Mononuclear cell (primary cell): ENCODE data around the gene BECN2. TPM values are rescaled to one million over a fixed set of nuclear protein-coding genes. Genes with fewer than 3 reads are reported as not detected.

Experiments
- H3K27me3 ChIP-seq: 2 replicates; pipeline ENCODE4 v1.6.0; 2011; ENCODE audit warnings: low read length, control low read depth; ENCODE audit not compliant: insufficient read depth
- H3K4me1 ChIP-seq: 2 replicates; pipeline ENCODE4 v1.5.1; 2011; ENCODE audit warnings: mild to moderate bottlenecking, low read length, control low read depth; ENCODE audit not compliant: insufficient read depth
- H3K4me3 ChIP-seq: 2 replicates; pipeline ENCODE4 v1.5.1; 2011; ENCODE audit warnings: mild to moderate bottlenecking, low read length, moderate library complexity
- H3K9me3 ChIP-seq: 2 replicates; pipeline ENCODE4 v1.5.1; 2011; ENCODE audit warnings: low read depth, mild to moderate bottlenecking, control low read depth, low read length
- total RNA-seq: library from RNA; depleted of rRNA; stranded (reverse); fragments of >200 nt; gene quantifications from one replicate; pipeline ENCODE4 v1.2.3, GENCODE V29; 2012

BECN2 gene
- total RNA-seq, 1 donor: not detected

DNA sequence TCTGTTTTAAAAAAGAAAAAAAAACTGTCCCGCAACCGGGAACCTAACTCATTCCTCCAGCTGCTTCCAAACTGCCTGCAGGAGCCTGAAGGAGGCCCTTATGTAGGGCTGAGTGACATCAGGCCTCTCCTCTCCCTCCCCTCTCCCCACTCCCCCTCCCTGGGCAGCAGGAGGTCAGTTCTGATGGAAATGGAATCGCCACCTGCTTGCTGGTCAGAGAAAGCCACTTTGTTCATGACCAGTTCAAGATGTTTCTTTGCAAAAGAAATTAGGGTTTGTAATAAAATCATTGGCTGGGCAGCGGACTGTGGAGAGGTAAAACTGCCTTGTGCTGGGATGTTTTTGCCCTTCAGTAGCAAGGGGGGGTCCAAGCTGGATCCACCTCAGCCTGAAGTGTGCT lies 41.5 kb downstream of the BECN2 start, which contains the start of gene MAP1LC3C:
Gene MAP1LC3C (minus strand): TSS at position 73 of the 400 bp plus-strand sequence. CDS start 90 bp downstream, outside the sequence.
- Histone ChIP-seq H3K27me3 (no peaks in the 10 kb centered on the region), H3K4me1 (peaks cover 3% of the 10 kb centered on the region), H3K4me3 (no peak within 1 kb of the TSS), H3K9me3 (no peaks in the 10 kb centered on the region)

- Histone ChIP-seq H3K4me3 (no peak overlapping the region), H3K9me3 (no peaks in the 10 kb centered on the region), H3K27me3 (no peaks in the 10 kb centered on the region)
Observed at GRCh38 chr1:242000434-242000833, 42.9 kb downstream of the BECN2 start.

DNA sequence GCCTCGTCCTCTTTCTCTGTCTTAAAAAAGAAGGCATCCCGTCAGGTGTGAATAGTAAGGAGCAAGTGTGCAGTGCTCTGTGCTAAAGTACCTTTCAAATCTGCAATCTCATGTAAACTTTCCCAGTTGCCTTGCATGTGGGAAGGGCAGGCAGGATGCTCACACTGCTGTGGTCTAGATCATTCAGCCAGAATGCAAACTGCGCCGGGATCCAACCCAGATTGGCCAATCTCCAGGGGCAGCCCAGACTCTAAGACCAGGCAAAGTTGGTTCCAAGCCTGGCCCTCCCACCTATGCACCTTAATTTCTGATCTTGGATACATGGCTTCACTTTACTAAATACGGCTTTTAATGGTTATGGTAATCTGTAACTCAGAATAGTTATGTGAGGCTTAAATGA lies 44.5 kb downstream of the BECN2 start:
- H3K4me3 ChIP-seq: no peak overlapping the region
- no peaks in the 10 kb centered on the region for H3K9me3 ChIP-seq
- H3K4me1 ChIP-seq: peaks cover 3% of the 10 kb centered on the region
- no peaks in the 10 kb centered on the region for H3K27me3 ChIP-seq

More at GRCh38 chr1:242000434-242000833, 42.9 kb downstream of the BECN2 start:
- peaks cover 3% of the 10 kb centered on the region for H3K4me1 ChIP-seq

DNA sequence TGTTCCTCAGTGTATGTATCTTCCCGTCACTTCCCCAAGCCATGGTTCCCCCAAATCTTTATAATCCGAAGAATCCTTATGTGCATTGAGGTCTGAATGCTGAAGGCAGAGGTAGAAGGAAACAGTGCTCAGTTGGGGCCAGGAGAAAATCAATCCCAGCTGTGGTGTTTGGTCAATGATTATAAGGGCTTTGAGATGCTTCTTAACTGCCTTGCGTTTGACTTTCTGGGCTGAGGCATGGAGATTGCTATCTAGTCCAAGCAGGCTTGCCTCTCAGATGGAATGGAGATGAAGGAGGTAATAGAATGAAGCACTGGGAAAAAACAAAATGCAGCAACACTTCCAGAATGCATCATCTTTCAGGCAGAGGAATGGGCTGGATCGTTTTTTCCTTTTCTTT lies 44.9 kb downstream of the BECN2 start:
- H3K9me3 ChIP-seq: no peaks in the 10 kb centered on the region
- H3K4me3 ChIP-seq: no peak overlapping the region
- no peaks in the 10 kb centered on the region for H3K27me3 ChIP-seq
- peaks cover 3% of the 10 kb centered on the region for H3K4me1 ChIP-seq

- no peak overlapping the region for H3K4me3 ChIP-seq
- no peaks in the 10 kb centered on the region for H3K4me1 ChIP-seq
- no peaks in the 10 kb centered on the region for H3K9me3 ChIP-seq
- no peaks in the 10 kb centered on the region for H3K27me3 ChIP-seq
Observed at GRCh38 chr1:242004751-242005495, 47.4 kb downstream of the BECN2 start.

DNA sequence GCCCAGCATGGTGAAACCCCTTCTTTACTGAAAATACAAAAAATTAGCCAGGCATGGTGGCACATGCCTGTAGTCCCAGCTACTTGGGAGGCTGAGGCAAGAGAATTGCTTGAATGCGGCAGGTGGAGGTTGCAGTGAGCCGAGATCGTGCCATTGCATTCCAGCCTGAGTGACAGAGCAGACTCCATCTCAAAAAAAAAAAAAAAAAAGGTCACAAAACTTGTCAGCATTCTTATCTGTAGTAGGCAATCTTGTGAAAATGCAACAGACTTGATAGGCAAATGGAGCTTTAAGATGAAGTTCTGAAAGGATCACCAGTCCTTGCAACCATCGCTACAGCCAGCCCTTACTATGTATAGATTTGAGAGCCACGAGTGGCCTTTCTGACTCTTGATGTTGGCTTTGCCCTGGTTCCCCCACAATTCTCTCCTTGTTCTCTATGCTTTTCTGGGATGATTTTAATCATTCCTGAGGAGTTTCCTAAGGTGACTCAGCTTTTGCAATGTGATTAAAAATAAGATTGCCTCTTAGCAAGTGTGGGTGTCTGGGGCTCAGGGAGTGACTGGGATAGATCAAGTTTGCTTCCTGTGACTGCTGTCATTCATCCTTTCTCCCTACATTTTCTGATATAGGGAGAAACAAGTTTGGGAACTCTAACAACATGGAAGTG lies 48.4 kb downstream of the BECN2 start:
- no peaks in the 10 kb centered on the region for H3K9me3 ChIP-seq
- no peaks in the 10 kb centered on the region for H3K27me3 ChIP-seq
- H3K4me1 ChIP-seq: no peaks in the 10 kb centered on the region
- H3K4me3 ChIP-seq: no peak overlapping the region

DNA sequence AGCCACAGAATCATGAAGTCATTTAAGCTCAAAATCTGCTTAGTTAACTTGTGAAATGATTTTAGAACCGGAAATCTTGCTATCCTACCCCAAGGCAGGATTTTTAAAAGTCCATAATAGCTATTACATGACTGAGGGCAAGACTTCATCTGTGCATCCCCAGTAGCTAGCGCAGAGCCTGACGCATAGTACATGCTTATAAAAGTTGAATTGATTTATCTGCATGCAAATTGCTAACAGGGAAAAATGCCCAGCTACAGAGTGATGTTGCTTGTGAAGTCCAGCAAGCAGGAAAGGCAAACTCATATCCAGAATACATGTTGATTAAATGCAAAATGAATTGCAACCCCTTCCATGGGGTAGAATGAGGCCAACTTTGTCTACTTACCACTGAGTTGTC lies 49.4 kb downstream of the BECN2 start:
- H3K27me3 ChIP-seq: no peaks in the 10 kb centered on the region
- H3K4me3 ChIP-seq: no peak overlapping the region
- H3K9me3 ChIP-seq: no peaks in the 10 kb centered on the region
- no peaks in the 10 kb centered on the region for H3K4me1 ChIP-seq

Other genes with a start within 250 kb of the BECN2 start
- 0.94 TPM for gene EXO1, start 109.6 kb upstream of the BECN2 start, total RNA-seq
- not detected for gene MAP1LC3C, start 41.3 kb downstream of the BECN2 start, total RNA-seq